Activated B cell treated with CpG ODN at 0.5 μM for 24 hours (primary cell): Measurements from ENCODE around the gene TRIM29. TPM values are rescaled to one million over a fixed set of nuclear protein-coding genes. Genes with fewer than 3 reads are reported as not detected.

ENCODE experiments used
- ATAC-seq: fragments of 200-7000 bp; cut with Tn5 transposase; one replicate; pipeline ENCODE4 v1.10.0; 2021; ENCODE audit warnings: low read depth, mild to moderate bottlenecking, moderate library complexity
- CTCF ChIA-PET: fragments of 350-600 bp; sonication (Branson Sonifier 250); formaldehyde crosslinking; loops from one replicate; lab custom pipeline; 2021; ENCODE audit warnings: antibody characterized with exemption; lab: Charles Lee
- POLR2A ChIA-PET: fragments of 350-600 bp; sonication (Branson Sonifier 250); formaldehyde crosslinking; loops from one replicate; lab custom pipeline; 2021; ENCODE audit warnings: antibody characterized with exemption; lab: Charles Lee
- DNase-seq: peaks from one replicate; pipeline ENCODE4 v3.0.0; 2022
- H3K27ac Mint-ChIP-seq: one replicate; pipeline ENCODE4 v1.8.0; 2020; ENCODE audit warnings: mixed read lengths
- H3K27me3 Mint-ChIP-seq: one replicate; pipeline ENCODE4 v1.8.0; 2021; ENCODE audit warnings: mixed read lengths
- H3K36me3 Mint-ChIP-seq: one replicate; pipeline ENCODE4 v1.8.0; 2021; ENCODE audit warnings: low read depth, mixed read lengths
- H3K4me1 Mint-ChIP-seq: one replicate; pipeline ENCODE4 v1.8.0; 2021; ENCODE audit warnings: mixed read lengths
- H3K4me3 Mint-ChIP-seq: one replicate; pipeline ENCODE4 v1.8.0; 2020; ENCODE audit warnings: mild to moderate bottlenecking, mixed read lengths
- H3K9me3 Mint-ChIP-seq: one replicate; pipeline ENCODE4 v1.8.0; 2020; ENCODE audit warnings: mixed read lengths
- CTCF ChIP-seq: fragments of 200-600 bp; IDR thresholded peaks from one replicate; pipeline ENCODE4 v1.8.0; 2022; ENCODE audit warnings: antibody characterized with exemption, mild to moderate bottlenecking
- intact Hi-C: fragments of 100-400 bp; cut with micrococcal nuclease; formaldehyde crosslinking; loops from one replicate; pipeline ENCODE4 v1.15.1; 2024
- total RNA-seq: library from RNA; stranded (reverse); gene quantifications from 2 replicates; pipeline ENCODE4 v1.2.3, GENCODE V29; 2022

TRIM29 gene
- total RNA-seq, 1 donor from 2014 or later, result not detected

DNA sequence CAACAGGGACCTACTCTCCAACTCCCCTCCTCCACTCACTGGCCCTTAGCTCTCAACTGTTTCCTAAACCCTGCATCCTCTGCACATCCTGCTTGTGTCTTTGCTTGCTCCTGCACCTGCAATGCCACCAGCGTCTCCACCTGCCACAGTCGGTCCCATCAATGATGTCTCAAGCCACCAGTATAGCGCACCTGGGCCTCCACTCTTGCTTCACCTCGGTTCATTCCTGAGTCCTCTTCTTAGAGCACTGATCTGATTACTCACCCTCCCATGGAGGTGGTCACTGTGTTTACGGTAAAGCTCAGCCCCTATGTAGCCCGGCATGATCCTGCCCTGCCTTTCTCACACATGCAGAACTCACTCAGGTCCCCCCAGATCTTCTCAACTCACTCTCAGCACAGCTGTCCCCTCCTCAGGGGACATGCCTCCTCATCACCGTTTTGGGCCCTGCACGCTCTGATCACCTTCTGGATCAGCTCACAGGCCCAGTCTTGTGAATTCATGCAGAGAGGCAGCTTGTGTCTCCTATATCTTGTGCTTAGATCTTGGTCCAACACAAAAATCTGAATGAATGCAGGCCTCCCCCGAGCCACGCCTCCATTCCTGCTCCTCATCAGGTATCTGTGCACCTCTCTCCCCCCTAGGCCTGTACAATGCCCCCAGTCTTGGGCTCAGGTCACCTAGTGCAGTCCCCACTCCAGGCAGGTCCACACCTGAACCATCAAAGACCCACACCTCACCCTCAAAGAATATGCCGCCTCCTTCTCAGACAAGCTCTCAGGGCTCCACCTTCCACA, 31.4 kb downstream of the TRIM29 start:
- no peak overlapping the region for H3K4me3 Mint-ChIP-seq
- no peak for ATAC-seq
- H3K9me3 Mint-ChIP-seq, result no peaks in the 10 kb centered on the region
- no peaks in the 10 kb centered on the region for H3K36me3 Mint-ChIP-seq
- no peak overlapping the region for H3K27ac Mint-ChIP-seq
- peaks cover 20% of the 10 kb centered on the region for H3K27me3 Mint-ChIP-seq
- no peaks in the 10 kb centered on the region for H3K4me1 Mint-ChIP-seq
- no peak for DNase-seq
- ChIA-PET CTCF (interaction anchor here (0.7 to 3.7 kb wide), 3 partner anchors 389 to 441 kb away, joined by 3 to 18 read pairs (median 3); no protein-coding TSS in a partner anchor), POLR2A (no interaction called here)
- TF ChIP-seq CTCF, result no peak
- intact Hi-C loops, result no loop called here

- Mint-ChIP-seq H3K27me3 (peaks cover 17% of the 10 kb centered on the region), H3K27ac (no peak overlapping the region), H3K4me1 (no peaks in the 10 kb centered on the region), H3K36me3 (no peaks in the 10 kb centered on the region), H3K9me3 (no peaks in the 10 kb centered on the region), H3K4me3 (no peak overlapping the region)
- CTCF ChIA-PET, result no interaction called here
- TF ChIP-seq CTCF, result no peak
- POLR2A ChIA-PET, result no interaction called here
- DNase-seq (no peak), ATAC-seq (no peak)
- intact Hi-C loops, result no loop called here
Observed at GRCh38 chr11:120105576-120105975, 32.3 kb downstream of the TRIM29 start.

- ChIA-PET CTCF (no interaction called here), POLR2A (no interaction called here)
- H3K9me3 Mint-ChIP-seq, result no peaks in the 10 kb centered on the region
- no peaks in the 10 kb centered on the region for H3K4me1 Mint-ChIP-seq
- no peak overlapping the region for H3K4me3 Mint-ChIP-seq
- peaks cover 22% of the 10 kb centered on the region for H3K27me3 Mint-ChIP-seq
- no peaks in the 10 kb centered on the region for H3K36me3 Mint-ChIP-seq
- intact Hi-C loops, result no loop called here
- DNase-seq (no peak), ATAC-seq (no peak)
- TF ChIP-seq CTCF, result no peak
- H3K27ac Mint-ChIP-seq, result no peak overlapping the region
Observed at GRCh38 chr11:120104041-120104565, 33.8 kb downstream of the TRIM29 start.

DNA sequence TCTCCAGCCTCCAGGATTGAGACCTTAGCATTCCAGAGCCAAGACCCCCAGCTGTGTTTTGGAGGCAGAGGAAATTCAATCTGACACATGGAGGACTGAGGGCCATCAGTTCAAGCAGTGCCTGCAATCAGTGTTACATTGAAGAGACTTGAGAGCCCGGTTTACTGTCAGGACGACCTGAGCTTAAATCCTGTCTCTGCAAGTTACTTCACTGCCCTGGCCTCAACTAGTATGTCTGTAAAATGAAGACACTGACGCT, 35.1 kb downstream of the TRIM29 start:
- no peak overlapping the region for H3K4me3 Mint-ChIP-seq

More for the DNA sequence above, 35.1 kb downstream of the TRIM29 start:
- ChIA-PET CTCF (no interaction called here), POLR2A (no interaction called here)
- intact Hi-C loops, result no loop called here
- Mint-ChIP-seq H3K36me3 (no peaks in the 10 kb centered on the region), H3K27me3 (peaks cover 19% of the 10 kb centered on the region), H3K9me3 (no peaks in the 10 kb centered on the region), H3K4me1 (no peaks in the 10 kb centered on the region), H3K27ac (no peak overlapping the region)
- ATAC-seq (no peak), DNase-seq (no peak)
- TF ChIP-seq CTCF, result no peak
